Transverse colon (tissue), 4 donors: Measurements from ENCODE around the gene TRMU. TPM values are rescaled to one million over a fixed set of nuclear protein-coding genes. Genes with fewer than 3 reads are reported as not detected.

ENCODE experiments used
- DNase-seq: peaks from one replicate; pipeline ENCODE4 v3.0.0-alpha.2; 2019
- H3K27ac ChIP-seq, 4 donors: fragments of 200-600 bp; sonication (generic); 2 replicates each; pipeline ENCODE4 v1.5.1; 2016 to 2018; ENCODE audit warnings: inconsistent platforms in 4 of 4
- H3K27me3 ChIP-seq: fragments of 200-600 bp; sonication (generic); 2 replicates; pipeline ENCODE4 v1.5.1; 2017; ENCODE audit warnings: inconsistent platforms
- H3K36me3 ChIP-seq, 4 donors: fragments of 200-600 bp; sonication (generic); 2 replicates each; pipeline ENCODE4 v1.5.1; 2017 to 2019; ENCODE audit warnings: inconsistent platforms in 4 of 4
- H3K4me1 ChIP-seq, 4 donors: fragments of 200-600 bp; sonication (generic); 2 replicates each; pipeline ENCODE4 v1.5.1; 2017 to 2020; ENCODE audit warnings: inconsistent platforms in 4 of 4
- H3K4me3 ChIP-seq, 4 donors: fragments of 200-600 bp; sonication (generic); 1 replicate in 1 of 4; 2 replicates in 3 of 4; pipeline versions ENCODE4 v1.5.1 to v1.6.1; 2017 to 2019; ENCODE audit warnings: inconsistent platforms in 4 of 4
- H3K9me3 ChIP-seq, 2 donors: fragments of 200-600 bp; sonication (generic); 2 replicates each; pipeline ENCODE4 v1.5.1; 2017 to 2019; ENCODE audit warnings: inconsistent platforms in 2 of 2
- CTCF ChIP-seq, 5 experiments: fragments of 200-600 bp in 3 of 5; fragments of 450-650 bp in 2 of 5; sonication (generic) in 3 of 5; IDR thresholded peaks; 1 replicate in 2 of 5; 2 replicates in 3 of 5; pipeline ENCODE4 v1.5.1; 2016 to 2017; ENCODE audit warnings: antibody characterized with exemption in 5 of 5, inconsistent platforms in 3 of 5, mild to moderate bottlenecking in 2 of 5, moderate library complexity in 1 of 5
- EP300 ChIP-seq: sonication (generic); formaldehyde crosslinking; IDR thresholded peaks from one replicate; pipeline ENCODE4 v1.6.1; 2017; ENCODE audit warnings: antibody characterized with exemption, low read depth
- POLR2A ChIP-seq: fragments of 450-650 bp; IDR thresholded peaks from one replicate; pipeline ENCODE4 v1.6.1; 2016; ENCODE audit warnings: antibody characterized with exemption, mild to moderate bottlenecking, moderate library complexity
- POLR2AphosphoS5 ChIP-seq, 3 donors: sonication (generic); formaldehyde crosslinking; IDR thresholded peaks; one replicate each; pipeline ENCODE4 v1.6.1; 2016; ENCODE audit warnings: antibody characterized with exemption in 3 of 3
- WGBS, 2 donors: methylation state at CpG; one replicate each; pipeline ENCODE4 v1.1.5; 2018; ENCODE audit warnings: low coverage in 1 of 2; 5-methylcytosine and 5-hydroxymethylcytosine counted together
- in situ Hi-C, 4 donors: fragments of 200-750 bp; cut with MboI; loops; one replicate each; pipeline versions ENCODE4 v1.15.0 to v1.15.1; 2017; ENCODE audit warnings: low sequenced_read_pairs in 3 of 4, low pct_ligation_motif_present in 1 of 4, low pct_unique_long_range_greater_than_20kb in 1 of 4
- intact Hi-C: fragments of 100-400 bp; cut with DNase I; formaldehyde crosslinking; loops from one replicate; pipeline ENCODE4 v1.15.1; 2023; ENCODE audit warnings: low total_unique reads
- total RNA-seq, 4 donors: library from RNA; depleted of rRNA; stranded (reverse); fragments of >200 nt; gene quantifications; one replicate each; pipeline ENCODE4 v1.1.0, GENCODE V29; 2016

Gene TRMU
- total RNA-seq, 4 donors from 2014 or later, result 33.7 to 90.0 (median 38.5) TPM

GRCh38 chr22:46363611-46364321 lies 28.3 kb downstream of the TRMU start:
- intact Hi-C loops, result no loop called here
- in situ Hi-C loops, result loop anchor here in 2 of 4 donors (5.0 to 10.0 kb wide), 2 partner anchors 179 to 181 kb away; no protein-coding TSS in a partner anchor
- no peak for DNase-seq

GRCh38 chr22:46364341-46365165 lies 29.0 kb downstream of the TRMU start:
- DNase-seq, result no peak
- Histone ChIP-seq H3K27me3 (peaks cover 8% of the 10 kb centered on the region), H3K9me3 (no peaks in the 10 kb centered on the region), H3K36me3 (no peaks in the 10 kb centered on the region), H3K27ac (no peak overlapping the region), H3K4me3 (no peak overlapping the region), H3K4me1 (no peaks in the 10 kb centered on the region)
- intact Hi-C loops, result no loop called here
- in situ Hi-C loops, result loop anchor here in 2 of 4 donors (5.0 to 10.0 kb wide), 2 partner anchors 178 to 180 kb away; no protein-coding TSS in a partner anchor
- WGBS, 2 donors, result 72% methylated on average over 23 of the region's 26 CpGs; no CpG with 5 or more reads in 1 of the 2 donors
- no peak for TF ChIP-seq POLR2AphosphoS5 (IDR thresholded peaks at IDR 0.05)
- no peak for TF ChIP-seq POLR2A
- no peak for TF ChIP-seq EP300
- TF ChIP-seq CTCF (IDR thresholded peaks at IDR 0.05), result no peak

More at GRCh38 chr22:46363611-46364321, 28.3 kb downstream of the TRMU start:
- no peaks in the 10 kb centered on the region for H3K4me1 ChIP-seq
- H3K27me3 ChIP-seq, result peaks cover 8% of the 10 kb centered on the region
- H3K4me3 ChIP-seq, result no peak overlapping the region
- TF ChIP-seq POLR2A (no peak), EP300 (no peak), POLR2AphosphoS5 (IDR thresholded peaks at IDR 0.05) (no peak), CTCF (IDR thresholded peaks at IDR 0.05) (no peak)
- no peak overlapping the region for H3K27ac ChIP-seq
- H3K36me3 ChIP-seq, result no peaks in the 10 kb centered on the region
- H3K9me3 ChIP-seq, result no peaks in the 10 kb centered on the region
- 91% methylated on average over 24 of the region's 35 CpGs; no CpG with 5 or more reads in 1 of the 2 donors for WGBS, 2 donors

DNA sequence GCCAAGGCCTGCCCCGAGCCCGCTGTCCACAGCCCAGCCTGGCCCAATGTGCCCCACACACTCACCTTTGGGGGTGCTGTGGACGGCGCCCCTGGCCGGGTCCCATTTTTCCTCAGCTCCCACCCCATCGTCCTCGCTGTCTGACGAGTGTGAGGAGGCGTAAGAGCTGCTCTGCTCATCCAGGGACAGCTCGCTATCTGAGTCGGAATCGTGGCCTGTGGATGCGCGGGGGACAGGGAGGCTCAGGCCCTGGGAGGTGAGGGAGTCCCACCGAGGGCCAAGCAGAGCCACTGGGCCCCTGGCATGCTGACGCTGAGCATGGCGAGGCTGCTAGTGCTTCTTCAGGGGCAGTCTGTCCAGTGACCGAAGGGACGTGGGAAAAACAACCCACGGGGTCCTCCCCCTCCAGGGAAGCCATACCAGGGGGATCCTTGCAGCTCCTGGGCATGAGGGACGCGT lies 29.7 kb downstream of the TRMU start:
- H3K27me3 ChIP-seq, result peaks cover 8% of the 10 kb centered on the region
- H3K4me3 ChIP-seq, result no peak overlapping the region
- no peak overlapping the region for H3K27ac ChIP-seq
- H3K9me3 ChIP-seq, result no peaks in the 10 kb centered on the region
- TF ChIP-seq CTCF (IDR thresholded peaks at IDR 0.05) (no peak), POLR2A (no peak), EP300 (no peak), POLR2AphosphoS5 (IDR thresholded peaks at IDR 0.05) (no peak)
- in situ Hi-C loops (loop anchor here in 1 of 4 donors (10.0 kb wide), 1 partner anchor 180 kb away; no protein-coding TSS in a partner anchor), intact Hi-C loops (no loop called here)
- no peak for DNase-seq
- 93% methylated on average over 19 of the region's 22 CpGs; no CpG with 5 or more reads in 1 of the 2 donors for WGBS, 2 donors
- H3K4me1 ChIP-seq, result peaks cover 0 to under 1% (median under 1%) of the 10 kb centered on the region in 4 donors
- no peaks in the 10 kb centered on the region for H3K36me3 ChIP-seq

- H3K27me3 ChIP-seq, result peaks cover 8% of the 10 kb centered on the region
- DNase-seq, result no peak
- H3K36me3 ChIP-seq, result no peaks in the 10 kb centered on the region
- no peak overlapping the region for H3K4me3 ChIP-seq
- WGBS, 2 donors, result 85% methylated on average over 12 of the region's 19 CpGs; no CpG with 5 or more reads in 1 of the 2 donors
- no peaks in the 10 kb centered on the region for H3K9me3 ChIP-seq
- no peak overlapping the region for H3K27ac ChIP-seq
- in situ Hi-C loops, result loop anchor here in 1 of 4 donors (10.0 kb wide), 1 partner anchor 178 kb away; no protein-coding TSS in a partner anchor
- TF ChIP-seq EP300, result no peak
- no peak for TF ChIP-seq POLR2A
- TF ChIP-seq POLR2AphosphoS5 (IDR thresholded peaks at IDR 0.05), result no peak
- no peak for TF ChIP-seq CTCF (IDR thresholded peaks at IDR 0.05)
- intact Hi-C loops, result loop anchor here (2.0 kb wide), 1 partner anchor 176 kb away; no protein-coding TSS in a partner anchor
- peaks cover 0 to 11% (median 5%) of the 10 kb centered on the region in 4 donors for H3K4me1 ChIP-seq
Observed at GRCh38 chr22:46366327-46366731, 30.8 kb downstream of the TRMU start.
